Neuron (in vitro differentiated cells): ENCODE results near the gene RAB3B.
"Not testable (repeated sequence)": the region's sequence is repeated elsewhere in the genome, so short reads cannot be mapped to it uniquely, and the experiment has no call there.

Source experiments
- H2AFZ ChIP-seq: one replicate; pipeline ENCODE4 v1.6.1; 2013; ENCODE audit warnings: low read depth, mild to moderate bottlenecking, inconsistent platforms, low read length, moderate library complexity
- H3K27me3 ChIP-seq: one replicate; pipeline ENCODE4 v1.6.1; 2013; ENCODE audit warnings: low read length; ENCODE audit not compliant: insufficient read depth
- H3K36me3 ChIP-seq: one replicate; pipeline ENCODE4 v1.6.1; 2013; ENCODE audit warnings: low read length; ENCODE audit not compliant: insufficient read depth
- H3K4me1 ChIP-seq: one replicate; pipeline ENCODE4 v1.6.1; 2013; ENCODE audit warnings: low read length; ENCODE audit not compliant: insufficient read depth
- H3K4me3 ChIP-seq: 2 replicates; pipeline ENCODE4 v1.5.1; 2013; ENCODE audit warnings: mild to moderate bottlenecking, low read length, moderate library complexity
- H3K9me3 ChIP-seq: one replicate; pipeline ENCODE4 v1.6.1; 2013; ENCODE audit warnings: low read length

RAB3B gene

GRCh38 chr1:51894748-51895147 is 95.8 kb downstream of the RAB3B start:
- H3K4me1 ChIP-seq, result peaks cover 14% of the 10 kb centered on the region
- not testable (repeated sequence) for H2AFZ ChIP-seq, H3K4me3 ChIP-seq, H3K36me3 ChIP-seq, H3K9me3 ChIP-seq
- peaks cover 13% of the 10 kb centered on the region for H3K27me3 ChIP-seq

DNA sequence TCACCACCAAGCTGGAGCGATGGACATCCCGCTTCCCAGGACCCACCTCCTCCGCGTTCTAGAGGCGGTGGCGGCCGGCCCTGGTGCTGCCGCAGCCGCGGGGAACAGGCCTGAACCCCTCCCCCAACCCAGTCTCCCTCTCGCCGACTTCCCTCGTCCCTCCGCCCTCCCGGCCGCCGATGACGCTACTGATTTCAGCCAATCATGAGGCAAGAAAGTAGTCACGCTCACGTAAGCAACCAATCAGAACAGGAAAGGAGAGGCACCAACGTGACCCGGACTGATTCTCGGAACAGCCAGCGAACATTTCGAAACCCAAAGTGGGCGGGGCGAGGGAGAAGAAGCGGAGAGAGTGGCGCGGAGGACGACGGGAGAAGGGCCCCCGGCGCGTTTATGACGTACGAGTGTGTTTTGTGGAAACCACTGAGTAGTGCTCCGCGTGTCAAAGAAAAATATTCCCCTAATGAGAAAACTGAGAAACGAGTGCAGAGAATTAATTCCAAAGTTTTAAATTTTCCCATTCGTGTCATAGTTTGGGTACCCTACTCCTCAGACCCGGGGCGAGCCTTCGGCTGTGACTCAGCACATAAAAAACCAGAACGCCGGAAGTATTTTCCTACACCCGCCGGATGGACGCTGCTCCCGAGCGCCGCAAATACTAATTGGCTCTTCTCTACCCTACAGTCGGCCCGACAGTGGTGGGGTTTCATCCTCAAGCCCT is 111.7 kb downstream of the RAB3B start, which contains the start of gene NRDC:
Gene NRDC (minus strand): TSS at position 112 of the 721 bp plus-strand sequence. CDS start 112 bp downstream, outside the sequence.
- peaks cover 18% of the 10 kb centered on the region for H3K4me1 ChIP-seq
- H3K27me3 ChIP-seq, result peaks cover 7% of the 10 kb centered on the region
- H3K36me3 ChIP-seq, result no peaks in the 10 kb centered on the region
- H3K9me3 ChIP-seq, result no peaks in the 10 kb centered on the region
- peak within 1 kb of the TSS; percentile 66 for H3K4me3 ChIP-seq
- H2AFZ ChIP-seq, result peak within 1 kb of the TSS; percentile 97

- Histone ChIP-seq H2AFZ (peak overlapping the region; percentile 44), H3K36me3 (no peaks in the 10 kb centered on the region), H3K9me3 (no peaks in the 10 kb centered on the region), H3K27me3 (peaks cover 6% of the 10 kb centered on the region), H3K4me1 (peaks cover 18% of the 10 kb centered on the region), H3K4me3 (peak overlapping the region; percentile 66)
Measured at GRCh38 chr1:51878308-51878615, 112.2 kb downstream of the RAB3B start.

DNA sequence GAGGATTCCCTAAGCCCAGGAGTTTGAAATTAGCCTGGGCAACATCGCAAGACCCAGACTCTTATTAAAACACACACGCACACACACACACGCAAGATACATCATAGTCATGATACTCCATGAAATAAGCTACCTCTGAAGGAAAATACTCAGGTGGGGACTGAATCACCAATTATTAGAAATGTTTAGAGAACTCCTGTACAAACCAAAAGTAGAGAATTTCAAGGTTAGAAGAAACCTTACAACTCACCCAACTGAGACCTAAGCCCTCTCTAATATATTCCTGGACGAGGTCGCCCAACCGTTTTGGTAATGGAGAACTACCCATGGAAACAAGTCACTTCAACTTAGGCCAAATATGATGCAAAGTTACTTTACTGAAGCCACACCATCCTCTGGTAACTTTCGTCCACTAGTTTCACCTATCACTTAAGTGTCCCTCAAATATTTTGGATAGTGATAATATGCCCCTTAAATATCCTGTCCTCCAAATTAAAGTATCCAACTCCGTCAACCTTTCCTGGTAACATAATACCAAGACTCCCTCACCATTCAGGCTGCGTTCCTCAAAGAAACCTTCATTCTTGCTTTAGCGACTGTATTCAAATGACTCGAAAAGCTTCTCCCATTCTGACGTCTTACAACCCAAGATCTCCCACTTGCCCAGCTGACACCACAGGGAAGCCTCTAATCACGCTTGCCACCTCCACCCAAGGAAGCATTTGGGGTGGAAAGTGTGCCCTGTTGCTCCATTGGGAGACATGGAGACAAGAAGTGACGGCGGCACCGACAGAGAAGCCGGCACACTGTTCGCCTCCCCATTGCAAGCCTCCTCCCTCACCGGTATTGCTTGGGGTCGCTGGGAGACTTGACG is 112.8 kb downstream of the RAB3B start:
- Histone ChIP-seq H3K9me3 (no peaks in the 10 kb centered on the region), H3K36me3 (peaks cover 3% of the 10 kb centered on the region), H3K4me3 (peak overlapping the region; percentile 66), H3K27me3 (peaks cover under 1% of the 10 kb centered on the region), H3K4me1 (peaks cover 18% of the 10 kb centered on the region), H2AFZ (peak overlapping the region; percentile 44)

- H3K4me1 ChIP-seq, result peaks cover 18% of the 10 kb centered on the region
- no peaks in the 10 kb centered on the region for H3K27me3 ChIP-seq
- H3K36me3 ChIP-seq, result peaks cover 3% of the 10 kb centered on the region
- H3K9me3 ChIP-seq, result no peaks in the 10 kb centered on the region
- no peak overlapping the region for H2AFZ ChIP-seq
- H3K4me3 ChIP-seq, result no peak overlapping the region
Measured at GRCh38 chr1:51875836-51876235, 114.7 kb downstream of the RAB3B start.

- H3K4me1 ChIP-seq, result peaks cover 18% of the 10 kb centered on the region
- no peak overlapping the region for H2AFZ ChIP-seq
- H3K9me3 ChIP-seq, result no peaks in the 10 kb centered on the region
- peaks cover 3% of the 10 kb centered on the region for H3K36me3 ChIP-seq
- H3K27me3 ChIP-seq, result no peaks in the 10 kb centered on the region
- H3K4me3 ChIP-seq, result no peak overlapping the region
Measured at GRCh38 chr1:51875291-51875772, 115.2 kb downstream of the RAB3B start.

DNA sequence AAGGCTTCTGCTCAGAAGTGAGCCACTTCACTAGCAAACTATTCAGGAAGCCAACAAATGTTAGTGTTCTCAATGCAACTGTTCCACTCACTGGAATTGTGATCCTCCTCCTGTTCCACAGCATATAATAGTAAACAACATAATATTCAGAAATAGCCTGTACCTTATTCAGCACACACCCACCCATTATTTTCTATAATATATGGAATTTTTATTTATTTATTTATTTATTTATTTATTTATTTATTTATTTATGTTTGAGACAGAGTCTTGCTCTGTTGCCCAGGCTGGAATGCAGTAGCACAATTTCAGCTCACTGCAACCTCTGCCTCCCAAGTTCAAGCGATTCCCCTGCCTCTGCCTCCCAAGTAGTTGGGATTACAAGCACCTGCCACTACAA is 117.2 kb downstream of the RAB3B start:
- not testable (repeated sequence) for H3K9me3 ChIP-seq, H3K36me3 ChIP-seq, H3K4me3 ChIP-seq, H3K27me3 ChIP-seq, H2AFZ ChIP-seq
- H3K4me1 ChIP-seq, result peaks cover 14% of the 10 kb centered on the region

DNA sequence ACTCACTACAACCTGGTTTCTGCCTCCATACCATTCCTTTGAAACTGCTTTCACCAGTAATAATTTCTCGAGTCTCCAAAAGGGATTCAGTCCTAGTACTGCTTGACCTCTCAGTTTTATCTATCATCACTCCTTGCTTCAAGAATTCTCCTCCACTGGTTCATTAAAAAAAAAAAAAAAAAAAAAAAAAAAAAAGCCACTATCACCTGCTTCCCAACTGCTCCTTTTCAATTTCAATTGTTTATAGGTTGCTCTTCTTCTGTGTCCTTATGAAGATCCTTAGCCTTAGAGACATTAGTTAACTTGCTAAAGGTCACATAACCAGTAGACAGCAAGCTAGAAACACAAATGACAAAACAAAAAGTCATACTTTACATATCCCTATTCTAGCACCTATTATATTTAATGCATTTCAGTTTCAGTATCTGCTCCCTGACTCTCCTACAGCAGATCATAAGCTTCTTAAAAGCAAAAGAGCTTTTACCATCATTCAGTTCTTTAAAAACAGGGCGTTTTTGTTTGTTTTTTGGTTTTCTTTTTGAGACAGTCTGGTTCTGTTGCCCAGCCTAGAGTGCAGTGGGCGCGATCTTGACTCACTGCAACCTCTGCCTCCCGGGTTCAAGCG is 119.0 kb downstream of the RAB3B start:
- no peaks in the 10 kb centered on the region for H3K27me3 ChIP-seq
- H3K36me3 ChIP-seq, result peaks cover 3% of the 10 kb centered on the region
- H3K4me3 ChIP-seq, result no peak overlapping the region
- no peaks in the 10 kb centered on the region for H3K9me3 ChIP-seq
- H2AFZ ChIP-seq, result no peak overlapping the region
- peaks cover 14% of the 10 kb centered on the region for H3K4me1 ChIP-seq

- peaks cover 3% of the 10 kb centered on the region for H3K36me3 ChIP-seq
- no peaks in the 10 kb centered on the region for H3K9me3 ChIP-seq
- no peak overlapping the region for H3K4me3 ChIP-seq
- peaks cover 12% of the 10 kb centered on the region for H3K4me1 ChIP-seq
- H2AFZ ChIP-seq, result no peak overlapping the region
- no peaks in the 10 kb centered on the region for H3K27me3 ChIP-seq
Measured at GRCh38 chr1:51870603-51871350, 119.7 kb downstream of the RAB3B start.

DNA sequence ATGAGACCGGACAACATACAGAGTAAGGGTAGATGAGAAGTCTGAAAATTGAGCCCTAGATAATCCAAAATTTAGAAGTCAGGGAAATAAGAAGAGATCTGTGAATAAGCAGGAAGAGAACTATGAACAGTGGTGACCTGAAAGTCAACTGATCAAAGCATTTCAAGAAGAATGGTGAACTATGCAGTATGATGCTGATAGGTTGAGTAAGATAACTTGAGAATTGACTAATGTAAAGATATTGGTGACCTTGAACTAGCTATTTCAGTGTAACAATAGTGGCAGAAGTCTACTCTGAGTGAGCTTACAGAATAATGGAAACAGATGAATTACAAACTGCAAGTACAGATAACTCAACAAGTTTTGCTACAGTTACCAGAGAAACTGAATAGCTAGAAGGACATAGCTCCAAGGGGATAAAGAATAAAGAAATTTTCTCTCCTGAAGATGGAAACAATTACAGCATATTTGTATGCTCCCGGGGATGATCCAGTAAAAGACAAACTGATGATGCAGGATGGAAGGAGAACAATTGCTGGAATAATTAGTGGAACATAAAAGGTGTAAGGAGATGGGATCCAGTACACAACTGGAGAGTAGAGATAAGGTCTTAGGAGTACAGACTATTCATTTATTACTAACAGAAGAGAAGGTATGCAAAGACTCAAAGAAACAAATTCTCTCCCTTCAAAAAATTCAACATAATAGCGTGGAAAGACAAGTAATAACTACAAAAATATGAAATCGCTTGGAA is 122.8 kb downstream of the RAB3B start:
- H2AFZ ChIP-seq, result no peak overlapping the region
- no peak overlapping the region for H3K4me3 ChIP-seq
- no peaks in the 10 kb centered on the region for H3K9me3 ChIP-seq
- peaks cover 10% of the 10 kb centered on the region for H3K4me1 ChIP-seq
- H3K27me3 ChIP-seq, result no peaks in the 10 kb centered on the region
- peaks cover 2% of the 10 kb centered on the region for H3K36me3 ChIP-seq

DNA sequence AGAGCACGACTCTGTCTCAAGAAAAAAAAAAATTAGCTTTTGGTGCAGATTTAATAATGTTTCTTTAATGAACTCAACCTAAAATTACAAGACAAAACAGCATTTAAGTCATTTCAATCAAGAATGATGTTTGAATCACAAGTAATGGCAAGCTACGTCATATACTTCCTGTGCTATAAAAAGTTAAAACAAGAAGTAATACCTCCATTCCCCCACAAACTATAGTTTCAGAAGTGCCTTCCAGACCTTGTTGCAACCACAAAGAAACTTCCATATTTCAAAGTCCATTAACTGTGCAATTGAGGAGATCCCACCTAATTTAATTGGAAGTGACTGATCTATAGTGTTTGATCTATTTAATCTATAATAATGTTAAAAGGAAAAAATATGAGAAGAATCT is 127.1 kb downstream of the RAB3B start:
- Histone ChIP-seq H3K9me3 (no peaks in the 10 kb centered on the region), H3K4me3 (no peak overlapping the region), H3K4me1 (peaks cover 10% of the 10 kb centered on the region), H3K36me3 (peaks cover 2% of the 10 kb centered on the region), H2AFZ (no peak overlapping the region), H3K27me3 (no peaks in the 10 kb centered on the region)

GRCh38 chr1:51861669-51862068 is 128.8 kb downstream of the RAB3B start:
- Histone ChIP-seq H3K4me3 (no peak overlapping the region), H3K9me3 (no peaks in the 10 kb centered on the region), H3K27me3 (no peaks in the 10 kb centered on the region), H3K4me1 (no peaks in the 10 kb centered on the region), H3K36me3 (peaks cover 2% of the 10 kb centered on the region), H2AFZ (no peak overlapping the region)
